HL-60 (cell line): Measurements from ENCODE around the gene MED31.

Experiments
- CTCF ChIP-seq: IDR thresholded peaks from one replicate; pipeline ENCODE4 v1.5.1; 2011; ENCODE audit warnings: low read length, control low read depth, inconsistent platforms; ENCODE audit not compliant: insufficient read depth
- GABPA ChIP-seq: IDR thresholded peaks from 2 replicates; pipeline ENCODE4 v1.6.1; 2012; ENCODE audit warnings: low read depth

- TF ChIP-seq GABPA (no peak), CTCF (no peak)
Measured at GRCh38 chr17:6638046-6638908, 13.1 kb downstream of the MED31 start.
